ENCODE data around the gene PID1.

The PID1 gene

DNA sequence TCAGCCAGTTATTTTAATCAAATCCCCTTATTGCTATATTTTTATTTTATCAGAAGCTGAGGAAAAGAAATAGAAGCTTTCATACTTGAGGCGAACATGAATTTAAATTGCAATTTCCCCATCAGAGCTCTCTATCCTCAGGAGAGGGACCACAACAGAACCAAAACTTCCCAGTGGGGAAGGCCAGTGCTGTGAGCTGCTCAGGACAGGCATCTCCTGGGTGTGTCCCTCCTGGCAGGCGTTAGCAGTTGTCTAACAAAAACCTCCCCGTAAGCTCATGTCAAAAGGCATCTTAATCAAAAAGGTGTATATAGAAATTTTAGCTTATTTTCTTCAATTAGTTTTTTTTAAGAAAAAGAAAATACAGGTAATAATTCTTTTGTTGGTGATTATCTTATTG is 93.0 kb downstream of the PID1 start:
- H3K4me2 ChIP-seq (ENCODE audit: low read depth, low read length) = no peak overlapping the region
- no peaks in the 10 kb centered on the region for H3K4me1 ChIP-seq (ENCODE audit: low read length)
- no peaks in the 10 kb centered on the region for H4K20me1 ChIP-seq (ENCODE audit: insufficient read depth, low read length)
- H2AFZ ChIP-seq (ENCODE audit: low read length) = no peak overlapping the region
- DNase-seq = no peak
- H3K9me3 ChIP-seq (replicated peaks; ENCODE audit: insufficient read depth, low read length) = no peaks in the 10 kb centered on the region
- no peak overlapping the region for H3K9ac ChIP-seq (ENCODE audit: low read length)
- no peak for TF ChIP-seq CTCF (IDR thresholded peaks at IDR 0.05; ENCODE audit: low read length)
- no peak for TF ChIP-seq EZH2 (optimal IDR thresholded peaks at IDR 0.05; ENCODE audit: low read depth, low read length)
- TF ChIP-seq EZH2phosphoT487 (IDR thresholded peaks at IDR 0.05; ENCODE audit: low read length) = no peak
- no peak overlapping the region for H3K4me3 ChIP-seq (ENCODE audit: low read length)
- H3K36me3 ChIP-seq (replicated peaks; ENCODE audit: insufficient read depth, low read length) = no peaks in the 10 kb centered on the region
- H3K27ac ChIP-seq (ENCODE audit: low read length) = no peak overlapping the region
- H3K9me2 ChIP-seq (replicated peaks; ENCODE audit: insufficient read depth, low read length) = no peaks in the 10 kb centered on the region
- no peaks in the 10 kb centered on the region for H3K79me2 ChIP-seq (ENCODE audit: low read length)
- no peaks in the 10 kb centered on the region for H3F3A ChIP-seq (ENCODE audit: insufficient read depth, low read length)
- H3K27me3 ChIP-seq (replicated peaks; ENCODE audit: insufficient read depth, low read length) = no peaks in the 10 kb centered on the region

- Histone ChIP-seq H2AFZ (ENCODE audit: low read length) (no peak overlapping the region), H3F3A (ENCODE audit: insufficient read depth, low read length) (no peaks in the 10 kb centered on the region), H3K27me3 (replicated peaks; ENCODE audit: insufficient read depth, low read length) (no peaks in the 10 kb centered on the region), H4K20me1 (ENCODE audit: insufficient read depth, low read length) (no peaks in the 10 kb centered on the region), H3K9ac (ENCODE audit: low read length) (no peak overlapping the region), H3K27ac (ENCODE audit: low read length) (no peak overlapping the region), H3K9me3 (replicated peaks; ENCODE audit: insufficient read depth, low read length) (no peaks in the 10 kb centered on the region), H3K4me3 (ENCODE audit: low read length) (no peak overlapping the region), H3K79me2 (ENCODE audit: low read length) (no peaks in the 10 kb centered on the region), H3K9me2 (replicated peaks; ENCODE audit: insufficient read depth, low read length) (no peaks in the 10 kb centered on the region), H3K36me3 (replicated peaks; ENCODE audit: insufficient read depth, low read length) (no peaks in the 10 kb centered on the region), H3K4me1 (ENCODE audit: low read length) (no peaks in the 10 kb centered on the region), H3K4me2 (ENCODE audit: low read depth, low read length) (no peak overlapping the region)
- TF ChIP-seq EZH2 (optimal IDR thresholded peaks at IDR 0.05; ENCODE audit: low read depth, low read length) = no peak
- TF ChIP-seq EZH2phosphoT487 (IDR thresholded peaks at IDR 0.05; ENCODE audit: low read length) = no peak
- no peak for DNase-seq
Observed at GRCh38 chr2:229176136-229176535, 95.0 kb downstream of the PID1 start.

GRCh38 chr2:229175497-229175863 is 95.6 kb downstream of the PID1 start:
- Histone ChIP-seq H3K4me1 (ENCODE audit: low read length) (no peaks in the 10 kb centered on the region), H3K9ac (ENCODE audit: low read length) (no peak overlapping the region), H3K9me2 (replicated peaks; ENCODE audit: insufficient read depth, low read length) (no peaks in the 10 kb centered on the region), H3K36me3 (replicated peaks; ENCODE audit: insufficient read depth, low read length) (no peaks in the 10 kb centered on the region), H3K27ac (ENCODE audit: low read length) (no peak overlapping the region), H3K27me3 (replicated peaks; ENCODE audit: insufficient read depth, low read length) (no peaks in the 10 kb centered on the region), H3K4me3 (ENCODE audit: low read length) (no peak overlapping the region), H2AFZ (ENCODE audit: low read length) (no peak overlapping the region), H3K9me3 (replicated peaks; ENCODE audit: insufficient read depth, low read length) (no peaks in the 10 kb centered on the region), H3K4me2 (ENCODE audit: low read depth, low read length) (no peak overlapping the region), H3K79me2 (ENCODE audit: low read length) (no peaks in the 10 kb centered on the region), H4K20me1 (ENCODE audit: insufficient read depth, low read length) (no peaks in the 10 kb centered on the region), H3F3A (ENCODE audit: insufficient read depth, low read length) (no peaks in the 10 kb centered on the region)
- DNase-seq = no peak
- no peak for TF ChIP-seq EZH2 (optimal IDR thresholded peaks at IDR 0.05; ENCODE audit: low read depth, low read length)
- TF ChIP-seq CTCF (IDR thresholded peaks at IDR 0.05; ENCODE audit: low read length) = no peak
- no peak for TF ChIP-seq EZH2phosphoT487 (IDR thresholded peaks at IDR 0.05; ENCODE audit: low read length)

GRCh38 chr2:229174794-229175496 is 96.1 kb downstream of the PID1 start:
- Histone ChIP-seq H3K27ac (ENCODE audit: low read length) (no peak overlapping the region), H3K9me2 (replicated peaks; ENCODE audit: insufficient read depth, low read length) (no peaks in the 10 kb centered on the region), H3K4me1 (ENCODE audit: low read length) (no peaks in the 10 kb centered on the region), H3K9me3 (replicated peaks; ENCODE audit: insufficient read depth, low read length) (no peaks in the 10 kb centered on the region), H4K20me1 (ENCODE audit: insufficient read depth, low read length) (no peaks in the 10 kb centered on the region), H2AFZ (ENCODE audit: low read length) (no peak overlapping the region), H3K79me2 (ENCODE audit: low read length) (no peaks in the 10 kb centered on the region), H3K9ac (ENCODE audit: low read length) (no peak overlapping the region), H3K27me3 (replicated peaks; ENCODE audit: insufficient read depth, low read length) (no peaks in the 10 kb centered on the region), H3K4me2 (ENCODE audit: low read depth, low read length) (no peak overlapping the region), H3F3A (ENCODE audit: insufficient read depth, low read length) (no peaks in the 10 kb centered on the region), H3K36me3 (replicated peaks; ENCODE audit: insufficient read depth, low read length) (no peaks in the 10 kb centered on the region), H3K4me3 (ENCODE audit: low read length) (no peak overlapping the region)
- DNase-seq = no peak
- TF ChIP-seq EZH2 (optimal IDR thresholded peaks at IDR 0.05; ENCODE audit: low read depth, low read length) (no peak), EZH2phosphoT487 (IDR thresholded peaks at IDR 0.05; ENCODE audit: low read length) (no peak)
